ENCODE data around the gene RFFL.

Gene RFFL

GRCh38 chr17:34974794-34975785, 88.4 kb downstream of the RFFL start:
- no peak for DNase-seq (ENCODE audit: low spot score)

- no peak for DNase-seq (ENCODE audit: low spot score)
These were observed 89.3 kb downstream of the RFFL start for GRCh38 chr17:34974179-34974578.

GRCh38 chr17:34961093-34961911, 102.2 kb downstream of the RFFL start, which contains the start of the genes CCT6B and ZNF830:
CCT6B (minus strand) TSS chr17:34961460; CDS start chr17:34961393, 67 bp downstream.
ZNF830 (plus strand) TSS chr17:34961540; CDS start chr17:34961567, 27 bp downstream.
- peak; percentile 96 for DNase-seq (ENCODE audit: low spot score)

GRCh38 chr17:34958438-34958837, 105.1 kb downstream of the RFFL start:
- DNase-seq (ENCODE audit: low spot score), result no peak
